ENCODE measurements around the gene FRMD4A.

GRCh38 chr10:14077430-14077829 is 253.3 kb downstream of the FRMD4A start:
- TF ChIP-seq CTCF (optimal IDR thresholded peaks at IDR 0.05 in 1 of 3, IDR thresholded peaks at IDR 0.05 in 1 of 3, conservative IDR thresholded peaks at IDR 0.05 in 1 of 3; ENCODE audit: extremely low read depth in 1 of 3, insufficient read depth in 2 of 3, low read length in 3 of 3): no peak
- TF ChIP-seq EZH2 (IDR thresholded peaks at IDR 0.05; ENCODE audit: low read length): no peak
